ENCODE results near the gene SLC18B1.
"Not testable (repeated sequence)": the region's sequence is repeated elsewhere in the genome, so short reads cannot be mapped to it uniquely, and the experiment has no call there.

The SLC18B1 gene

DNA sequence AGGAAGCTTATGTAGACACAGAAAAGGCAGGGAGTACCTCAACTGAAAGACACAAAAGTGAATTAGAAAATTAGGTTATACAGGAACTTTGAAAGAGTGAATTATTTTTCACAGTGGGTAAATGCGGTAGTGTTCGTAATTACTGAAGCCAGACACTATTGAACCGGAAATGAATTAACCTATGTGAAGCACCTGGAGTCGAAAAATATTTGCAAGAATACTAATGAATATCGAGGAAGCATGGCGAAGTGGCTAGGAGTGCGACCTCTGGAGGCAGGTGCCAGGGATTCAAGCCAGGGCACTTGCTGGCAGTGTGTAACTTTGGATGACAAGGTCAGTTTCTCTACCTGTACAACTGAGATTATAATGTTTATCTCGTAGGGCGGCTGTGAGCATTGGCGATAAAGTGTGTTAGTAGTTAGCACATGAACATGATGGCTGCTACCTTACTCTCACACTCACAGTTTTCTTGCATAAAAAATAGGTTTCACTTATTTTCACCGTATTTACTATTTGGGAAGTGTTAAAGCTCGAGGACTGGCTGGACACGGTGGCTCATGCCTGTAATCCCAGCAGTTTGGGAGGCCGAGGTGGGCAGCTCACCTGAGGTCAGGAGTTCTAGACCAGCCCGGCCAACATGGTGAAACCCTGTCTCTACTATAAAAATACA lies 567 bp upstream of the SLC18B1 start:
- DNase-seq, result peak; percentile 77 to 80

DNA sequence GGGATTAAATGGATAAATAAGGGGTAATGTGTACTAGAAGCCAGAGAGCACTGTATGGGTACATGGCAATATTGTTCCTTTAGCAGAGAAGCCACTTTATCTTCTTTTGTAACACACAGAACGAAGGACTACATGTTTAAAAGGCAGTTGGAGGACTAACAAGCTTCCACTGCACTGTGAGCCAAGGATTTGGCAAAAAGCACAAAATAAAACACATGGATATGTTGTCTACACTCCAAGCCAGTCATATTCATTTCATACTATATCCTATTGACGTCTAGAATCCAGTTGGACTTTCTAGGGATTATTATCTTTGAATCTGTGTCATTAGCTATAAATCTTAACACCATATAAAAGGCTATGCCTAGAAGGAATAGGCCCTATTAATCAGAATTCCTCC lies 3.0 kb downstream of the SLC18B1 start:
- no peak for DNase-seq

DNA sequence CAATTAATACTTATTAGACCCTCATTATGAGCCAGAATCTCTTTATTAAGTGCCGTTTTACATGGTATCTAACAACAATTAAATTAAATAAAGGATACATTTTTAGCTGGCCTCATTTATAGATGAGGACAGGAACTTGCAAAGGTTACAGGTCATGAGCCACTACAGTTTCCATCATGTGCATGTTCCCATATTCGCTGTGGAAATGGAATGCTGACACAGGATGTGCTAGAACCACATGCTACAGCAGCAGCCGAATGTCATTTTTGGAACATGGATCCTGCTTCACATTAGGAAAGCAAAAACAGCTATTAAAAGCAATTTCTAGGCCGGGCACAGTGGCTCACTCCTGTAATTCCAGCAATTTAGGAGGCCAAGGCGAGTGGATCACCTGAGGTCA lies 5.9 kb downstream of the SLC18B1 start:
- no peak for DNase-seq

DNA sequence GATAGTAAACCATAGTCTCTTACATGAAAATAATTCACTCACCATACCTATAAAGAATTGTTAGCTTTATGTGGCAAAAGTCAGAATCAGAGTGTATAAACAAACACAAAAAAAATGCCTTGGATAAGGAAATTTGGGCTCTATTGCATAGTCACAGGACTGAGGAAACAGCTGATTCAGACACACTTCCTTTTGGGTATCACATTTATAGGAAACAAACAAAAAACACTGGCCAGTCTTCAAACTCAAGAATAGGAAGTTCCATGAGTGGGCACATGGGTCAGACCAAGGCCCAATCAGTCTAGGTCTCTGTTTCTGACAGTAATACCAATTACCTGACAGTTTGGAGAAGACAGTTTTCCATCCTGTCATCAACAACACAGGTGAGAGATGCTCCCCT lies 8.0 kb downstream of the SLC18B1 start:
- no peak for DNase-seq

DNA sequence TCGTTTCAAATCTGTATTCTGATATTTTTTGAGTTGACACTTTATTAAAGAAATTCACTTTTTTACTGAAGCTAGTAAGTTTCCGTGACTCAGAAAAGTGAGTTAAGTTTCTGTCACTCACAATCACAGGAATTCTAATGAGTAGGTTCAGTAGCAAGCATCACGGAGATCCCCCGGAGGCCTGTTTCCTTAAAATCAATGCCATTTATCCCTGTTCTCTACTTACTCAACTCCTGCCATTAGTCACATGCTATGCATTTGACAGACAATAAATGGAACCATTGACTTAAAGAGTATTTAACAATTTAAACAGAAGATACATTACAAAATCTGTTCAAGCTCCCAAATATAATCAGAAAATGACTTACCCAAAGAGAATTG lies 9.1 kb downstream of the SLC18B1 start:
- DNase-seq, result no peak

DNA sequence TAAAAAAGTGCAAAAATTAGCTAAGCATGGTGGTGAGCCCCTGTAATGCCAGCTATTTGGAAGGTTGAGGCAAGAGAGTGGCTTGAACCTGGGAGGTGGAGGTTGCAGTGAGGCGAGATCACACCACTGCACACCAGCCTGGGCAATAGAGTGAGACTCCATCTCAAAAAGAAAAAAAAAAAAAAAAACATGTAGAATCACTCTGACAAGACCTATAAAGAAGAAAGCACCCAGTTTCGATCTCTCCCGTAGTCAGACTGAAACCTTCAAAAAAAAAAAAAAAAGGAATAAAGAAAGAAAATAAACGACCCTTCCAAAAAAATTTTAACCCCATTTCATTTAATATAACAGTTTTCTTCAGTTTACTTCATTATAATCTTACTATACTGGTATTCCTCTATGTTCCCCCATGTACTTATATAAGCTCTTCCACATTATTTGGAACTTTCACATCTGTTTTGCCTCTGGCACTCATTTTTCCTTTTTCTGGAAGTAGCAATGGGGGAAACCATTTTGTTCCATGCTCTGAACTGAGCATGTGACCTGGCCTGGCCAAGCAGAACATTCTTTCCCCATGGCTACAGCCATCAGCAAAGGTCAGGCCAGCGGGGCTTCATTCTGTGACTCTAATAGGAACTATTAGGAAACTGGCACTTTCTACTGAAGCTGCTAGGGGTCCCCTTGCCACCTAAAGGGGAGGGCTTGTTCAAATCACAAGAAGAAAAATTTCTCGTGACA lies 9.6 kb downstream of the SLC18B1 start:
- no peak for DNase-seq

DNA sequence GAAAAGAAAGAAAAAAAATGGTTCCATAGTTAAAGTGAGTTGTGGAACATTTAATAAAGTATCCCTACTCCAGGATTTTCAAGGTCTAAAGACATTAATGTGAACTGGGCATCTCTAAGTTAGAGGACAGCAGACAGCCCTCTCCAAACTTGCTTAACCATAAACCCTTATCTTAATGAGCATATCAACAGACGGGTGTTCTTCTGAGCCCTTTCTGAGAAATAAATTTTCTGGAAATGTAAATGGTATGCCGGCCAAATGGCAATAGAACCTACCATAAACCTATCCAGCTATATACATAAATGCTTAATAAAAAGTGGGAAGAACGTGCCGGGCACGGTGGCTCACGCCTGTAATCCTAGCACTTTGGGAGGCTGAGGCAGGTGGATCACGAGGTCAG lies 12.5 kb downstream of the SLC18B1 start:
- DNase-seq, result no peak

DNA sequence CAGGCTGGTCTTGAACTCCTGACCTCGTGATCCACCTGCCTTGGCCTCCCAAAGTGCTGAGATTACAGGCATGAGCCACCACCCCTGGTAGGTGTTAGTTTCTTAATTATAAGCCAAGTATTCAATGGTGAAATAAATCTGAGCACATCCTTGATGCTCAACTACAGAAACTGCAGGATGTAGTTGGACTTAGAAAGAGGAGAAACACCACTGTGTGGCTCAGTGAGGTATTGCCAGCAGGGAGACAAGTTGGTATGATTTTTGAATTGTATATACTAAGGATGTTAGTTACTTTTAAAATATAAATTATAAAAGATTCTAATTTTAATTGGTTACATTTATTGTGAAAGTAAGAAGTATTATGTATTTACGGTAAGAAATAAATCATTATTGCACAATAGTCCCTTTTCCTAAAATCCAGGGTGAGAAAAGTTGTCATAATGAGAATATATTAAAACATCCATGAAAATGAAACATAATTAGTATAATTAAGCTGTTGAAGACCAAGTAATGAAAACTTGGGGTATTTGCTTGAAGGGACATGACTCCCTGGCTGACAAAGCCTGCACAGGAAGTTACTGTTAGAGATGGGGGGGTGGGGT lies 17.6 kb downstream of the SLC18B1 start:
- no peak for DNase-seq

DNA sequence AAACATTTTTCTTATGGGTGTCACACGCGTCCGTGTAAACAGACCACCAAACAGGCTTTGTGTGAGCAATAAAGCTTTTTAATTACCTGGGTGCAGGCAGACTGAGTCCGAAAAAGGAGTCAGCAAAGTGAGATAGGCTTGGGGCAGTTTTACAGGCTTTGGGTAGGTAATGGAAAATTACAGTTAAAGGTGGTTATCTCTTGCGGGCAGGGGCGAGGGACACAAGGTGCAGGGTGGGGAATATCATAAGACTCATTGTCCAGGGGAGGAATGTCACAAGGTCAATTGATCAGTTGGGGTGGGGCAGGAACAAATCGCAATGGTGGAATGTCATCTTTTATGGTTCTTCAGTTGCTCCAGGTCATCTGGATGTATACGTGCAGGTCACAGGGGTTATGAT lies 20.6 kb downstream of the SLC18B1 start:
- DNase-seq, result not testable (repeated sequence)

DNA sequence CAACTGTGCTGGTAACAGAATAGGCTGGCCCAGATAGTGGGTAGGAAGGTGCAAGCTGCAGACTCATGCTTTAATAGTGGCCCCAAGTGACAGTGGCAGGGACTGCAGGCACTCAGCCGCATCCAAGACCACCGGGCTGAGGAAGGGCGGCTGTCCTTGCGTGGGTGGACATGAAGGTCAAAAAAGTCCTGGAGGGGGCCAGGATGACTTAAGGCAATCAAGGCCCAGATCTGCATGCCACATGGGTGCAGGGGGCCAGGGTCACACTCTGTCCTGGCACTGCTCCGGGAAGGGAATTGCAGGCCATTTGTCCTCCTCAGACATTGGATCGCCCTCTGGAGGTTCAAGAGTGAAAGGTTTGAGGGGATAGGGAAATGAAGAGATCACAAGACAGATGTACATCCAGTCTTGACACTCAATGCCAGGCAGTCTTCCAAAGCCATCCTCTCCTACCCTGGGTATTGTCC lies 30.4 kb downstream of the SLC18B1 start:
- peak in 1 of 2 donors; percentile 6 for DNase-seq

DNA sequence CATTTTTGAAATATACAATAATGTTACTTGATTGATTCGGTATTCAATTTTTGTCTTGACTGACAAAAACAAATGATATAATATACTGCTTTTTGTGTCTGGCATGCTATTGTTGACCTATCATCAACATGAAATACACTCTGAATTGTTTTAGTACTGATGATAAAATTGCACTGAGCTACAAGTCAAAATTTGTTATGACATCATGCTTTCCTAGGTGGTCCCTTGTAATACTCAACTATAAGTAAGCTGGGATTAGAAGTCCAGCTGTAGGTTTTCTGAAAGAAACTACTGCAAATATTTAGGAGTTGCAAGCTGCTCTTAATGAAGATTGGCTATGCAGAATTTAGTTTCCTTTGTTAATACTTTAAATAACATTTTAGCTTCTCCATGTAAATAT lies 32.9 kb downstream of the SLC18B1 start:
- no peak for DNase-seq

DNA sequence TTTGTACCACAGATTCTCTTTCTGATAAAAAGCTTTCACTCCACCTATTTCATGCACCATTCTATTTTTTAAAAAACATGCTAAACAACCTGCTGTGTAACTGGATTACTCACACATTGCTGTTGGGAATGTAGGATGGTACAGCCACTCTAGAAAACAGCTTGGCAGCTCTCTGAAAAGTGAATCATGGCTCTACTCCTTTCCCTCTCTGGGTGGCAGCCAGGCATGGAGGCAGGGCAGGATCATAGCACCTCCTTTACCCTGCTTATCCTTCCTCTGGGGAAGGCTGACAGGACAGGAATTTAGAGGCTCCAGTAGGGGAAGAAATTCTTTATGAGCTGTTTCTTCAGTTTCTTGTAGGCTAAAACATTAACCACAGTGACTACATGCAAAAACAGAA lies 34.1 kb downstream of the SLC18B1 start:
- DNase-seq, result no peak

DNA sequence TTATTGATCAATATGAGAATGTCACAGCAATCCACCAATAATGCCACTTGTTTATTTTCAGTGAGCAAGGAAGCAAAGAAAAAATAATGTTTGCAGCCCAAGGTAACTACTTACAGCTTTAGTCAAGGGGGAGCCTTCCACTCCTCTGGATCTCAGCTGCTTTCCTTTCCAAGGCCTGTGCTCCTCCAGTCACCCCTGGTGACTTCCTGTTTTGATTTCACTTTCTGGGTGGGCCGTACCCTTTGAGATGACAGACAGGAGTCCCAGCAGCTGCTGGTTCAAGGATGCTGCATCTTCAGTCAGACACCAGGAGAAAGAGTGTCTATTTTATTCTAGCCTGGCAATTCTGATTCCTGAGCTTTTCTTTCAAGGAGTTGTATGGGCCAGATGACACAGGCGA lies 35.2 kb downstream of the SLC18B1 start:
- DNase-seq, result peak; percentile 26 to 33

DNA sequence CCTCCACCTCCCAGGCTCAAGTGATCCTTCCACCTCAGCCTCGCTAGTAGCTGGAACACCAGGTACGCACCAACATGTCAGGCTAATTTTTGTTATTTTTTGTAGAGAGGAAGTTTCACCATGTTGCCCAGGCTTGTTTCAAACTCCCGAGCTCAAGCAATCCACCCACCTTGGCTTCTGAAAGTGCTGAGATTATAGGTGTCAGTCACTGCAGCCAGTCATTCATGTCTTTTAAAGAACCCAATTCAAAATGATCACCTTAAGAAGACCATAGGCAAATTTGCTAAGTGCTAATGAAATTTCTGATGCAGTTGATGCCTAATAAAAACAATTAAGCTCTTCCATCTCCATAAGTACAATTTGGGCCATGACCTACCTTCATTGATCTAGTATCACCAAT lies 38.2 kb downstream of the SLC18B1 start:
- no peak for DNase-seq

DNA sequence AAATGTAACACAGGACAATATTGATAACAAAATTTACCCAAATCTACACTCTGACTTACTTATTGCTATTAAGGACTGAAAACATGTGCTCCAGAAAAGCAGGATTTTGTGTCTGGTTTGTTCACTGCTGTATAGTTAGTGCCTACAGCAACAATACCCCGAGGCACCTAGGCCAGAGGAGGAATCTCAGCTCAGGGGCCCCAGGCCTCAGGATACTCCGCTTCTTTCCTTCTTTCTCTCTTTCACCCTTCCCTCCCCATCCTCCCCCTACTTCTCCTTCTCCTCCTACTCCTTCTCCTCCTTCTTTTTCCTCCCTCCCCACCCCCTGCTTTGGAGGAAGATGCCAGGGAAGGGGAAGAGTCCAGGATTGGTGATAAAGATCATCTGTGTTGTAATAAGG lies 39.7 kb downstream of the SLC18B1 start:
- DNase-seq, result no peak

DNA sequence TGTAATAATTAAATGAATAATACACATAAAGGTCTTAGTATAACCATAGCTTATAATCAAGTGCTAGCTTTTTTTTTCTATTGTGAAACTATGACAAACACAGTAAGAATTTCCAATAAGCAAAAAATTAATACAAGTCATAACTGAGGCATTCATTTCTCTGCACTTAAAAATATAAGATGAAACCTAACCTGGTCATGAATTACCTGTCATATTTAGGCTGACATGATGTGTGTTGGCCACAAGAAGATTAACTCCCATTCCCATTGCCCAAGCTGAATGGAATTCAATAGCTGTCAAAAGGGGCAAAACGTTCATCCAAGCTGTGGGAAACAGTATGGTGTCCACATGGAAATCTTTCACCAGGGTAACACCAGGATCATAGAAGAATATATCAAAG lies 46.2 kb downstream of the SLC18B1 start:
- no peak for DNase-seq

DNA sequence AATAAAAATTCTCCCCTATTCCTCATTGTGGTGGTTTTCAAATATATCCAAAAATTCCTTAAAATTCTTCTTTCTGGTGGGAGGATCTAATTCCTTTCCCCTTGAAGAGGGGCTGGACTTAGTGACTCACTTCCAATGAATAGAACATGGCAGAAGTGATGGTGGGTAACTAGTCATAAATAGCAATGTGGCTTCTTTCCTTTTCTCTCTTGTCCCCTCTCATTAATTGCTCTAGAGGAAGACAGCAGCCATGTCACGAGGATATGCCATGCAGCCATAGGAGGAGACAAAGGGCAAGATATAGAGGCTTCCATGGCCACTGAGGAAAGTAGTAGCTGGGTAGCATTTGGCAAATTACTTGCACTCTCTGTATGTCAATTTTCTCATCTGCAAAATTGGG lies 46.6 kb downstream of the SLC18B1 start:
- DNase-seq, result no peak

DNA sequence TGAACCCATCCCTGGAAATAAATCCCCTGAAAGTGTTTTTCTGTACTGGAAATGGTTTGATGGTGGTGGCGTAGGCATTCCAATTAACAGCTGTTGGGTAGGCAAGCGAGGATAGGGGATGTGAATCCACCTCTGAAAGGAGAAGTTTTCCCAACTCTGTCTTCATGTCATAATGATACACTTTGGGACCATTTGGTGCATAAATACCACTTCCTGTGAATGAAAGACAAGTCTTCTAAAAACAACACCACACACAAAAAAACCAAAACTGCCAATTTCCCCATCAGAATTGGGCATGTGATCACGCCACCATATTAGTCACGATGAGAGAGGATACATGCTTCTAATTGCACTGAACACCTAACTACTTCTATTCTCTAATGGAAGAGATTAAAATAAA lies 47.1 kb downstream of the SLC18B1 start:
- no peak for DNase-seq

DNA sequence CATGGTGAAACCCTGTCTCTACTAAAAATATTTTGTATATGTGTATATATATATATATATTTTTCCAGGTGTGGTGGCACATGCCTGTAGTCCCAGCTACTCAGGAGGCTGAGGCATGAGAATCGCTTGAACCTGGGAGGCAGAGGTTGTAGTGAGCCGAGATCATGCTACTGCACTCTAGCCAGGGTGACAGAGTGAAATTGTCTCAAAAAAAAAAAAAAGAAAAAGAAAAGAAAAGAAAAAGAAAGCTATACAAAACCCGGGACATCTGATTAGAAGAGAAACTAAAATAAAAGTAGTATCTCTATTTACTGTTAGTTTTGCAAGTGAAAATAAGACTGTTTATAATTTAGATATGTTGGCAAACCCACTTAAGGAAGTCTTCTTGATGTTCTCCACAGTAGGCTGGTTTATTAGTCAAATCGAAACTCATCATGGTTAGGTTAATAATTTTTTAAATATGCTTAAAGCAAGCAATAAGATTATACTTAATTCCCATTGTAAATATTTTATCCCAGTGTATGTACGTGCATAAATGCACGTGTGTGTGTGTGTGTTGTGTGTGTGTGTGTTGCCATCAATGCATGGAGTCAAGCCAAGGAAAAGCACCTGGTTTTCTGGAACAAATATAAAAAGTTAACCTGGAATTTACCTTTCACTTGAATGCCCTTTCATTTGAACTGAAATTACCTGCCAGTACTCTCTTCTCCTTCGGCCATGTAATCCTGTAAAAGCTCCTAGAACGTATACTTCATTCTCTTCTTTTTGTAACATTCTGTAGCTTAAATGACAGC lies 47.8 kb downstream of the SLC18B1 start:
- DNase-seq, result no peak

DNA sequence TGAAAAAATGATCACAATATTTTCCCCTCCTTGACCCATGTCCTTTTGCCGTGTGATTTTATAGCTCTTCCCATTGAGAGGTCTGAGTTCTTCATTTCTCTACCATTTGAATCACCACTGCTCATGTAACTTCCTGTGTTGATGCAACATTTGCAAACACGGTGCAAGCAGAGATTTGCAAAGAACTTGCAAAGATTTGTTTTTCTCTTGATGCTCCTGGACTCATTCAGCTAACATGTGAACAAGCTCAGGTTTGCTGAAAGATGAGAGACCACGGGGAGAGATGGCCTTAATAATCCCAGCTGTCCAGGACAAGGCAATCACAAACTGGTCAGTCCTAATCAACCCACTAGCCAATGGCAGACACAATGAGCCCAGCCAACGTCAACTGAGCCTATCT lies 49.3 kb downstream of the SLC18B1 start:
- no peak for DNase-seq

DNA sequence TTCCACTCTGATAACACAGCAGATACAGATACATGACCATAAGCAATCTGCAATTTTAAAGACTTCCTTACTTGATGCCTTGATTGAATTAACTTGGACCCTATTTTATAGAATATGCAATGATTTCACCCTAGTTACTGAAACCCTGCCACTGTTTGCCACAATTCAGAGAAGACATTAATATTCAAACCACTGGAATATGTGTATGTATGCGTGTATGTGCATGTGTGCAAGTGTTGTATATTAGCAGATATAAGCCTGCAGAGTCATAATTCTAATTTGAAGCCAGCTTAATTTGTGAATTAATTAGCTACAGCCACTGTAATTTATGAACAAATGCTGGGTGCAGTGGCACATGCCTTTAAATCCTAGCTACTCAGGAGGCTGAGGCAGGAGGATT lies 50.0 kb downstream of the SLC18B1 start:
- DNase-seq, result no peak

DNA sequence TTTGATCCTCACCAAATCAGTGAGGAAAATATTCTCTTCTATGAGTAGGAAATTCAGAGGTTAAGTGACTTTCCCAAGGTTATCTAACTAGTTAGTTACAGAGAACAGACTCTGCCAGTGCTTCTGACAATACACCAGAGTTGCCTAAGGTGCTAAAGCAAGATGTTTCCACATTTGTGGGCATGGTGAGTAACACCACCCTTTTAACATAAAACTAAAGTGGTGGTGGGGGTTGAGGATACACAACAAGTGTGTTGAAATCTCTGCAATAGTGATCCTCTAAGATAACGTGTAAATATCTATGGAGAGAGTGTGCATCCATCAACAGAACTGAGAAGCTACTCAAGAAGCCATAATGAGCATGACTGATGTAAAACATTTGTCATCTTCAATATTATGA lies 52.4 kb downstream of the SLC18B1 start:
- DNase-seq, result no peak

DNA sequence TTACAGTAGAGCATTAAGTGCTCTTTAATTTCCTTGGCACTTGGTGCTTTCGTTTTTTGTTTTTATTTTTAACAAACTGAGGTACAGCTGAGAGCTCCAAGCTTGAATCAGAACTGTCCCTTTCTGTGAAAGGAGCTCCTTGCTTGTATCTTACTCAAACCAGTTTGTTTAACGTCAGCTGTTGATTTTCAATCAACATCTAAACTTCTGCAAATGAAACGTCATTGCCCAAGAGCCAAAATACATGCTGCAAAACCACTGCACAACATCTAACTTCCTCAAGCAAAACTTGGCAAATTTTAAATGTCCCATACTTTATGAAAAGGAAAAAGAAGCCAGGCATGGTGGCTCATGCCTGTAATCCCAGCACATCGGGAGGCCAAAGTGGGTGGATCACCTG lies 55.9 kb downstream of the SLC18B1 start:
- DNase-seq, result no peak

DNA sequence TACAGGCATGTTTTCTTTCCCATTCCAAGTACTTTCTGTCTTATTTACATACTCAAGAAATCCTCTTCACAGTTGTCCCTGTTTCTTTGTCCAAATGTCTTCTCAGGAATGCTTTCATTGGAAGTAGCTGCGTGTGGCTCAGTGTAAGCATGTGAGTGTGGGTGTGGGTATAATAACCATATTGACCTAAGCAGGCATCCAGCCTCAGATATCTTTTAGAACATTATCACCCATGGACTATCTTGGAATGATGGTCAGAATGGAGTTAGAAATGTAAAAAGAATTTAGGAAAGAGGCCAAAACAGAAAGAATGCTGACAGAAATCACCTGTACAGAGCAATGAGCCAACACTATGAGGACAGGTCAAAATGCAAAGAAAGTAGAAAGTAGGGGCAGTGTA lies 57.2 kb downstream of the SLC18B1 start:
- DNase-seq, result no peak

Measured in stimulated activated CD4-positive, alpha-beta T cell treated with anti-CD3 and anti-CD28 coated beads, Interleukin-2, amount 100 ng/mL, for 24 hours (primary cell).